Limb (tissue), 2 donors: ENCODE measurements around the gene NEURL1B.
"Not testable (repeated sequence)": the region's sequence is repeated elsewhere in the genome, so short reads cannot be mapped to it uniquely, and the experiment has no call there.

Experiments used
- DNase-seq, 2 donors: peaks; one replicate each; pipeline ENCODE4 v3.0.0-alpha.2; 2016; ENCODE audit errors: extremely low spot score in 2 of 2

Gene NEURL1B

DNA sequence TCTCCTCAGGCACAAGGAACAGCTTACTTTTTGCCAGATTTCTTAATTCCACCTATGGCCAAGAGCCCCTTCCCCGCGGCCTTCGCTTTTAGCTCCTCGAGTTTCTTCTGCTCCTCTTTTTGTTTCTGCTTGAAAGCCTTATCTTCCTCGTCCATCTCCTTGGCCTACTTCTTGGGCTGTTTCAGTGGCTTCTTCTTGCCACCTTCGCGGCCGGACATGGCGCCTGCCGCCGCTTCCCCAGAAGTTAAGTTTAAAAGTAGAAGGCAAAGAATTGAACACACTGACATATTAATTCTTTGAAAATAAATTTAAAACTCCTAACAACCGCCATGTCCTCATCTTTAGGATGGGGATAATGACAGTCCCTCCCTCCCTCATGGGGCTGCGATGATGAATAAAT is 15.4 kb downstream of the NEURL1B start:
- DNase-seq = not testable (repeated sequence)

DNA sequence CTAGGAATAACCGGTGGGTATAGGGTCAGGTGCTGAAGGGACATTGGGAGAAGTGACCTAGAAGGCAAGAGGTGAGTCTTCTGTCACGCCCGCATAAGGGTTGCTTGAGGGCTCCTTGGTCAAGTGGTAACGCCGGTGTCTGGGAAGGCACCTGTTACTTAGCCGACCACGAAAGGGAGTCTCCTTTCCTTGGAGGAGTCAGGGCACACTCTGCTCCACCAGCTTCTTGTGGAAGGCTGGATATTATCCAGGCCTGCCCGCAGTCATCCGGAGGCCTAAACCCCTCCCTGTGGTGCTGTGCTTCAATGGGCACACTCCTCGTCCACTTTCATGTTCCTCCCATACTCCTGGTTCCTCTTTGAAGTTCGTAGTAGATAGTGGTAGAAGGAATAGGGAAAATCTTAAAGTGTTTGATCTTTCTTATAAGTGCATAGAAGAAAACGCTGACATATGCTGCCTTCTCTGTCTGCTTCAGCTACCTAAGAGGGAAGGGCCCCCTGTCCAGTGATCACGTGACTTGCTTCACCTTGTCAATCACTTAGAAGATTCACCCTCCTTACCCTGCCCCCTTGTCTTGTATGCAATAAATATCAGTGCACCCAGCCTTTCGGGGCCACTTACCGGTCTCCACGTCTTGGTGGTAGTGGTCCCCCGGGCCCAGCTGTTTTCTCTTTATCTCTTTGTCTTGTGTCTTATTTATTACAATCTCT is 16.6 kb downstream of the NEURL1B start:
- not testable (repeated sequence) for DNase-seq

DNA sequence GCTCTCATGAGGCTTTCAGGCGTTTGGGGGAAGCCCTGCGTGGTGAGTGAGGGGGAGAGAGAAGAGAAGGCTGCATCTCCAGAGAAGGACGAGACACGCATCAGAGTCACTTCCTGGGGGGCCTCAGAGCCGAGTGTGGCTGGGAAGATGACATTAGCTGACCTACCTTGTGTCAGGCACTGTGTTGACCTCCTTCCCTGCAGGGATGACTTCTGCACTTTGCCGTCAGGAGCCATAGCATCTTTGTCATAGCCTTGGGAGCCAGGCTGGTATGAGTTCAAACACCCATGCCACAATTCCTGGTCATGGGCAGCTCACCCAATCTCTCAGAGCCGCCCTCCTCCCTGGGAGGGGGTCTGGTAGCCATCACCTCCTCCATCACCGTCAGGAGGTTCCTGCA is 17.3 kb downstream of the NEURL1B start:
- no peak for DNase-seq

DNA sequence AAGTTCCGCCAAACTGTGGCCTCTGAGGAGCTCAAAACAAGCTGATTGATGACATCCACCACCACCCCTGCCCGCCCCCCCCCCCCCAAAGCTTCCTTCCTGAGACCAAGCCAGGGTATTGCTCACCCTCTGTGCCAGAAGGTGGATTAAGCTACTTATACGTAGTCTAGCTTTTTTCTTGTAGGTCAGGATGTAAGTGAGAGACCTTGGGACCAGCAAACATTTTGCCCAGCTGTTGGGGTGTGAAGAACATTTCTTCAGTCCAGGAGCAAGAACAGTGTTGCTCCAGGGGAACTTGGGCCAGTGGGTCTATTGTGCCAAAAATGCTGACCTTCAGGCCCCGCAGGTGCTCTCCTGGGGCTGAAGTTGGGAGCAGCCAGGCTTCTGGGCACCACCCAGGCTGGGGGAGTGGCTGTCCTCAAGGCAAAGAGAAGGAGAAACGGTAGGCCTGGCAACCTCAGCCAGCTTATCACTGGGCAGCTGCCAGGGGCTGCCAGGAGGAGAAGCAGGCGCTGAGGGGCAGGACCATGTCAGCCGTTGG is 18.0 kb downstream of the NEURL1B start:
- DNase-seq = no peak

DNA sequence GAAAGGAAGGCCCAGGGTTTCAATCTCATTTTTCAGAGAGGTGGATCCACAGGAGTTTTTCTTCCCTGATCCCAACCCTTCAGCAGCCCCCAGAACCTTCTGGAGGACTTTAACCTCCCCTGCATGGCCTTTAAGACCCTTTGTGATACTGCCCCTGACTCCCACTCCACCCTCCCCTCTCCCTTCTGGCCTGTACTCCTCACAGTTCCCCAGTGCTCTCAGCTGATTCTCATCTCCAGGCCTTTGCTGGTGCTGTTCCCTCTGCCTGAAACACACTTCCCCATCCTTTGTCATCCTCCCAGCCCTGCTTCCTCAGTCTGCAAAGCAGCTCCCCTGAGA is 18.5 kb downstream of the NEURL1B start:
- DNase-seq = no peak

DNA sequence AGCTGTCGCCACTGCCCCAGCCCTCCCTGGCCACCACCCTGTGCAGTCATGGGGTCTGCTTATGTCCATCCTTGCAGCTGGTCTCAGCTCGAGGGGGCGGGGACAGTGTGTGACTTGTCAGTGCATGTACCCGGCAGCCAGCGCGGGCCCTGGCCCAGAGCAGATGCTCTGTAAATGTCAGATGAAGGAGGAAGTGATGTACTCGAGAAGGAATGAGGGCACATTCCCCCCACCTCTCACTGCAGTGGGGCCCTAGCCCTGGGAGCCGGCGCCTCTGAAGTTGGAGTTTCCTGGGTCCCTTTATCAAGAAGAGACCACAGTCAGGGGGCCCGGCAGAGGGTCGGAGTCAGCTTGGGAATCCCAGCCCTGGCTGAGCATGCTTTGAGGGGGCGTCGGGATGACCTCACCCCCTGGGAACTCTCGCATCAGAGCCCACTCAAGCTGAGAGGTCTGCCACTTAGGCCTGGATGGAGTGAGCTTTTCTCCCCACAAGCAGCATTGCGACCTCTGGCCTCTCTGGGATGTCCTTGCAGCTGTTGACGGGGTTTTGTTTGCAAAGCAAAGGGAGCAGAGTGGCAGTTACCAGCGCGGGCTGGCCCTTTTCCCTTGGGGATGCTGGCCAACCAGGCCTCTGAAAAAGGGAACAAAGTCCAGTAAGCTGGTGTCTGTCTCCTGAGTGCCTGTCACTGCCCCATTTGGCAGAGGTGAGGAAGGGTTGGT is 19.0 kb downstream of the NEURL1B start:
- peak; percentile 59 to 62 for DNase-seq

DNA sequence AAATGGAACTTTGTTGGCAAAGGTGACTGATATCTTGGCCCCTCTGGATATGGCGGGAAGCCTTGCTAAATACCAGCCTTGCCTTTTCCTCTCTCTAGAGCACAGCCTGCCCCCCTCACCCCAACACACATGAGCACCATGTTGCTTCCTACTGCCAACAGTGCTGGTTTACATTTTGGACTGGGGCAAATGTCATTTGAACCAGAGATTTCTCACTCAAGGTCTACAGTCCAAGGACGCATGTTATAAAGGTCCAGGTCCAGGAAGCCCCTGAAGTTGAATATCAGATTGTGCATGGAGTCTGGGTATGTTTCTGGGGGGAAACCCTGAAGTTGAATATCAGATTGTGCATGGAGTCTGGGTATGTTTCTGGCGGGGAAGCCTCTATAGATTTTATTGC is 19.9 kb downstream of the NEURL1B start:
- DNase-seq = no peak

DNA sequence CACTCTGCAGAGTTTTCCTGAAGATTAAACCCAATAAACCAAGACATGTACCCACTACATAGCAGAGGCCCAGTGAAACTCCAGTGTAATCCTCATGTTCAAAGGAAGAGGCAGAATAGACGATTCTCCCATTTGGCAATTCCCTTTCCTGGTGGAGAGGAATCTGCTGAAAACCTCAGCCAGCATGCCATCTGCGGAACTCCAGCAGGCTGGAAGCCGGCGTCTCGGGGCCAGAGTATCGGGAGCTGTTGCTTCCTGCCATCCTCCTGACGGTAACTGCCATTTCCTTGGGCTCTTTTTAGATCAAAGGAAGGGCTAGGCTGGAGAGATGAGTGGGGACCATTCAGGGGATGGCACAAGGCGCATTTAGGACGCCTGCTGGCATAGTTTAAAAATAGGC is 20.5 kb downstream of the NEURL1B start:
- no peak for DNase-seq

DNA sequence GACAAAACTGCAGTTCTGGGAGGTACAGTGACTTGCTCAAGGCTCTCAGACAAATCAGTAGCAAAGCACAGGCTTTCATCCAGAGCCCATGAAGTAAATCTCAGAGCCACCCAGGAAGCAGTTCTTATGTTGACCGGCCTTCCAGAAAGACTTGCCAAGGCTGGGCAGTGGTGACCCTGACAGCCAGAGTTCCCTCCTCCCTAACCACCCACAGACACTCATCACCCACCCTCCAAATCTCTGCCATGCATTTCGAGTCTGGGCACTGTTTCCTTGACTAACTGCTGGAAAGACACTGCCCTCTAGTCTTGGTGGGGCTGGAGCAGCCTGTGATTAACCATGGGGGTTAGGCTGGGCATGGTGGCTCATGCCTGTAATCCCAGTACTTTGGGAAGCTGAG is 21.5 kb downstream of the NEURL1B start:
- no peak for DNase-seq

DNA sequence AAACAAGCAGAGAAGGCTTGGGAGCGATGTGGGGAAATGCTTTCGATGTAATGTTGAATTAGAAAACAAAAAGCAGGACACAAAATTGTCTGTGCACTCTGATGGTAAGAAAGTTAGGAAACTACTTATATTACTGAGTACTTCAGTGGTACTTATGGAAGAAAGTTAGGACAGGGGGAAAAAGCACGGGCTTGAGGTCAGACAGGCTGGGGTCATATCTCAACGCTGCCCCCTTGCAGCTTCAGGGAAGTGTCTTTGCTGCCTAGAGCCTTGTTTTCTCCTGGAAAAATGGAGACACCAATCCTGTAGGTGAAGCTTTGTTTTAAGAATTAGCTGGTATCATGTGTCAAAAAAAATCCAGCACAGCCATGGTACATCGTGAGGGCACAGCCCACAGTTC is 23.0 kb downstream of the NEURL1B start:
- DNase-seq = no peak

DNA sequence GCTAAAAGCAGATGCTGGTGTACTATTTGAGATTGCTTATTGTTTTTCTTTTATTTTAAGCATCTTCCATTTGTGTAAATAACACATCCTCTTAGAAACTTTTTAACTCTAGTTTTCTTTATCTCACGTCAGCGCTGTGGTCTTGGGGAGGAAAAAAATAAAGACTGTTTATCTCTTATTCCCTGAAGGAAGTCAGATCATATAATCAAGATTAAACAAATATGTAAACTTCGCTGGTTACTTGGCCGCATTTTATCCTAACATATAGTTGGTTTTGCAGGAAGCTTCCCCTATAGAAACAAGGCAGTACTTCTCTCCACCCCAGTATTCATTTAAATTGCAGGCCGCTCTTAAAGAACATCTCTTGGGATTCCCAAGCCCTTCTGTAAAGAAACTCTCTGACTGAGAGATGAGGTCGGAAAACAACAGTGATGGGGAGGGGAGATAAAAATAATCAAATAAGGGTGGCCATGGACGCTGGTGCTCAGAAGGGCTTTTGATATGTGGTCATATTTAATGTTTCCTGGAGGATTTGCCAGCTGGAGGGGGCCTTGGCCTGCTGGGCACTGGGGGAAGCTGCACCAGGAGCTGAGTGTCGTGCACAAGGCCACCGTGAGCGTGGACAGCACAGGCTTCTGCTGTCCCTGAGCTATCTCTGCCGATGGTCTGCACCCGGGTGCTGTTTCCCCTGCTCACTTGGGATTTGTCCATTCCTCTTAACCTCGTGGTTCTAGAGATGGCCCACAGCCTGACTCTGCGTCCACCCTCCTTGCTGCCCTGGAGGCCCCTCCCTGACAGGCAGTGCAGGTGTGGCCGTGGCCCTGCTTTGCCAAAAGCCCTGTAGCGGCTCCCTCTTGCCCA is 23.8 kb downstream of the NEURL1B start:
- no peak for DNase-seq

DNA sequence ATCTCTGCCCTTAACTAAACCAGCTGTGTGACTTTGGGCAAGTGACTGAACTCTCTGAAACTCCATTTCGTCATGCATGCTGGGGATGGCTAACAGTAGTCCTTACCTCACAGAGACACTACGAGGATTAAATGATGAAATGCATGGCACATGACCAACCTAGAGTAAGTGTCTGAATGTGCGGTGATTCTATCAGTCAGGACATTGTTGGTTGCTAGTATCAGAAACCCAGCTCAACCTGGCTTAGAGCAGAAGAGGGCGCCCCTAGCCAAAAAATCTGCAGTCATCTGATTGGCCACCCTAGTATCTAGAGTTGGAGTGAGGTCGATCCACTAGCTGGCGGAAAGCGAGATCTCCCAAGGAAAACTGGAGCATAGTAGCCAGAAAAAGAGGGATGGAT is 25.2 kb downstream of the NEURL1B start:
- DNase-seq = no peak

DNA sequence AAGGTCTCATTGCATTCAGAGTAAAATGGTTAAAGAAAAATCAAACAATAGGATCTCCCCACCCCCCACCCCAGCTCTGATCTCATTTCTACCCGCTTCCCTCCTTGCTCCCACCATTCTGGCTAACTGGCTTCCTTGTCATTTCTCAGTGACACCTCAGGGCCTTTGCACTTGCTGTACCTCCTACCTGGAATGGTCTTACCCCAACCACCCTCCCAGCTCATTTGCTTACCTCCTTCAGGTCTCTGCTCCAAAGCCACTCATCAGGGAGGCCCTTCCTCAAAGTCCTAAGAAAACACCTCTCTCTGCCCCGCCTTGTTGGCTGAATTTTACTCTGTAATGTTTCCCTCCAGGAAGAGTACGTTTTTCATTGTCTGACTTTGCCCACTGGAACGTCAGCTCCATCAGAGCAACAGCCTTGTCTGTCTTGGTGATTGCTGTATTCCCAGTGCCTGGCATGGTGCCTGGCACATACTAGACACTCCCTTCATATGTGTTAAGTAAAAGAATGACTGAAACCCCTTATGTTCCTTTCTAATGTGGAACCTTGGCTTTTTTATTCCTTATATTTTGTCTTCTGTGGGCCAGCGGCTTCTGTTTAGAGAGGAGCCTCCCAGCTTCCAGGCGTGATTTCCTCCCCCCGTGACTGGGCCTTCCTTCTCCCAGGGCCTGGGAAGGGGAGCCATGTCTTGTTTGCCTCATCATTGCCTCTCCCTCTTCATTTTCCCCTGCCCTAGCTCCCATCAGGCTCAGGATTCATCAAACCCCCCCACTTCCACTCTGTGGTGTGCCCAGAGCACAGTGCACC is 26.9 kb downstream of the NEURL1B start:
- no peak for DNase-seq

DNA sequence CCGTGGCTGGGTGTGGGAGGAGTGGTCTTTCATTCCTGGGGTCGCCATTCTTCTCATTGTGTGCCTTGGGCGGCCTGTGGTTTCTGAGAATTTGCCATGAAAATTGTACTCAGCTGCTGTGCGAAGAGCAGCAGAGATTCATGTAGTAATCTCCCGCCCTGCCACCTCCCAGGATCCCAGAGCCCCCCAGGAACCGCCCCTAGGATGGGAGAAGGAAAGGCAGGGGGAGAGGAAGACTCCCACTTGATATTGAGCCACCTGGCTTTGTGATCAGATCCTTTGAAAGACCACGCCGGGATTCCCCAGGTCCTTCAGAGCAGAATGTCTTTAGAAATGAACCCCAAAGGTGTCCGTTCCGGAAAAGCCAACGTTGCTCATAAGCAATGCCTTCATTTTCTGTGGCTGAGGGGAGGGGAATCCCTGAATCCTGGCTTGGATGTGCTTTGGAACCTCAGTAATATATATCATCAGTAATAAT is 27.6 kb downstream of the NEURL1B start:
- DNase-seq = peak in 1 of 2 donors; percentile 22

DNA sequence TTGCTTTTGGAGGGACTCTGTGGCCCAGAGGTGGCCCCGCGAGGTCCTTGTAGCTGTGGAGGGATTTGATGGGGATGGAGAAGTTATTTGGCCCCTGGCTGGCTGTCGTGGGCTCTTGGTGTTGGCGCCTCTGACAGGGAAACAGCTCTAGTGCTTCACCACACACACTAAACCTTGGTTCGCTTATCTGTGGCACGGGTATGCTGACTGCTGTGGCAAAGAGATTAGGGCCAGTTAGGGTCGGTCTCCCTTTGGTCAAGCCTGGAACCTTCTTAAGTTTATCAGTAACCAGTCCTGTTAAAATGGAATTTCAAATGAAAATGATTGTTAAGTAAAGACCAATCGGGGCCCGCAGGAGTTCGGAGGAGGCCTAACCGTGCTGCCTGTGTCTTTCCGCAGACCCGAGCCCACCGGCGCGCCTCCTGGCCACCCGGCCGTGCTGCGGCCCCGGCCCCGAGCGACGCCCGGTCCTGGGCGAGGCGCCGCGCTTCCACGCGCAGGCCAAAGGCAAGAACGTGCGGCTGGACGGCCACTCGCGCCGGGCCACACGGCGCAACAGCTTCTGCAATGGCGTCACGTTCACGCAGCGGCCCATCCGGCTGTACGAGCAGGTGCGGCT is 28.4 kb downstream of the NEURL1B start:
- DNase-seq = no peak

DNA sequence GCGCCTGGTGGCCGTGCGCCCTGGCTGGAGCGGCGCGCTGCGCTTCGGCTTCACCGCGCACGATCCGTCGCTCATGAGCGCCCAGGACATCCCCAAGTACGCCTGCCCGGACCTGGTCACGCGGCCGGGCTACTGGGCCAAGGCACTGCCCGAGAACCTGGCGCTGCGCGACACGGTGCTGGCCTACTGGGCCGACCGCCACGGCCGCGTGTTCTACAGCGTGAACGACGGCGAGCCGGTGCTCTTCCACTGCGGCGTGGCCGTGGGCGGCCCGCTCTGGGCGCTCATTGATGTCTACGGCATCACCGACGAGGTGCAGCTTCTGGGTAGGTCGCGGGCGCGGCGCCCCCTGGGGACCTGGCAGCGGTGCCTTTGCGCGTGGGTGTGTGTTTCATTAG is 28.9 kb downstream of the NEURL1B start:
- no peak for DNase-seq

DNA sequence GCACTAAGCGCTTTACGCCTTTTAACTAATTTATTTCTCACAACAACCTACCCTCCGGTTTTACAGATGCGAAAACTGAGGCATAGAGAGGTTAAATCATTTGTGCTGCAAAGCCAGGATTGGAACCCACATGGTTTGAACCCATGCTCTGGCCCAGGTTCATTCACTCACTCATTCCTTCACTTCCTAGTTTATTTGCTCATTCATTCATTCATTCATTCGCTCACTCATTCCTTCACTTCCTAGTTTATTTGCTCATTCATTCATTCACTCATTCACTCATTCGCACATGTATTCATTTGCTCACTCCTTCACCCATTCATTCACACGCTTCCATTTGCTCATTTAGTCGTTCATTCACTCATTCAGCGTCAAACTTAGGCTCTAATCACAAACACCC is 29.4 kb downstream of the NEURL1B start:
- no peak for DNase-seq

DNA sequence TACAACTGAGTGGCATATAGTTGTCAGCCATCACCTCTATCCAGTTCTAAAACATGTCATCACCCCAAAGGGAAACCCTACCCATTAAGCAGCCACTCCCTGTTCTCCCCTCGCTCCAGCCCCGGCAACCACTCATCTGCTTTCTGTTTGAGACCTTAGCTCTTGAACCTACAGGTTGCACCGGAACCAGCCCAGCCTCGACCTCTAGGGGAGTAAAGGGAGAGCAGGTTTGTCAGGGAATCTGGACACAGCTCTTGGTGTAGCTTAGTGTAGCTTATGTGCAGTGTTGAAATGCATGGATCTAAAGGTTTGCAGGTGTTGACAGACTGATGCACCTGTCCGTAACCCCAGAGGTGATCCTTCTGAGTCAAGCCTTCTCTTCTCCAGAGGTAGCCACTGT is 30.0 kb downstream of the NEURL1B start:
- DNase-seq = no peak

DNA sequence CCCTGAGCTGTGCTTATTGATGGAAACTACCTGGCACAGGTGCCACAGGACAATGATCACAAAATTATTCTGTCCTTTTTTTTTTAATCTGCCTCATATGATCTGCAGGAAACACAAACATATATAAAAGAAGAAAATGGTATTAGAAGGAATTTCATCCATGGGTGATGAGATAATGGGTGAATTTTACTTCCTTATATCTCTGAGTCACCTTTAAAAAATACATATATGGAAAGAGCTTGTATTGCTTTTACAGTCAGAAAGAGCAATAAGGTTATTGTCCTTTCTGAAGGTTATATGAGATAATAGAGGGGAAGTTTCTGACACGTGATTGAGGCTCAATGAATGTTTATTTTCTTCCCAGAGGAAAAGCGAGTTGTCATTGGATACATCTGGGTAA is 31.6 kb downstream of the NEURL1B start:
- no peak for DNase-seq

DNA sequence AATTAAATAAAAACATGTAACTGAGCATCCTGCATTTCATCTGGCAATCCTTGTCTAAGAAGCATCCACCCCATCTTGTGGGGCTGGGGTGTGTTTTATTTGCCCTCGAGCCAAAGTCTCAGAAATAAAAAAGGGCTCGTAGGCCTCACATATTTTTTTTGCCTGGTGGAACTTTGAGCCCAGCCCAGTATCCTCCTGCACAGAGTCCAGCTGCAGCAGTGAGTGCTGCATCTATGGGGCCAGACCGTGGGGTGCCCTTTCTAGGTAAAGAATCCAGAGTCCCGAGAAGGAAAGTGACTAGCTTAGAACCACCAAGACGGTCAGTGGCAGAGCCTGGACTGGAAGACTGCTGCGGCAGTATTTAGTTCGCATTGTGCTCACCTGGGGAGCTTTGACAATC is 33.1 kb downstream of the NEURL1B start:
- DNase-seq = no peak
